EH (cell line): ENCODE results near the gene UCHL3.

ENCODE experiments used
- DNase-seq: peaks from one replicate; pipeline ENCODE4 v3.0.0-alpha.2; 2015; ENCODE audit warnings: low read depth

The UCHL3 gene

DNA sequence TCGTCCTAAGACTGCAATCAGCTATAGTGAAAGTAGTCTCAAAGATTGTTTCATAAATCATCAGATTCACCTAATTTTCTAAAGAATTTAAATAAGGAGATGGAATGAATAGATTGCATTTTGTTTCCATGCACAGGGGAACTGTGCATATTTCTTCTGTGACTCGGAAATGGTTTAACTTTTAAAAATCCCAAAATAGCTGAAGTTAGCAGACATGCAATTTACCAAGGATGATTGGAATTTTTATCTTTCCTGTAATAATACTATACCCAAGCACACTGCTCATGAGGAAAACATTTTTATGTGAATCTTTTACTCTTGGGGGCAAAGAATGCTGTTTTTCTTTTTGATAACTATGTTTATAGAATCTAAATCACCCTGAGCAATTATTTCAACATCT lies 71.6 kb downstream of the UCHL3 start:
- peak; percentile 94 for DNase-seq

- DNase-seq: no peak
Measured at GRCh38 chr13:75628801-75629200, 79.2 kb downstream of the UCHL3 start.

DNA sequence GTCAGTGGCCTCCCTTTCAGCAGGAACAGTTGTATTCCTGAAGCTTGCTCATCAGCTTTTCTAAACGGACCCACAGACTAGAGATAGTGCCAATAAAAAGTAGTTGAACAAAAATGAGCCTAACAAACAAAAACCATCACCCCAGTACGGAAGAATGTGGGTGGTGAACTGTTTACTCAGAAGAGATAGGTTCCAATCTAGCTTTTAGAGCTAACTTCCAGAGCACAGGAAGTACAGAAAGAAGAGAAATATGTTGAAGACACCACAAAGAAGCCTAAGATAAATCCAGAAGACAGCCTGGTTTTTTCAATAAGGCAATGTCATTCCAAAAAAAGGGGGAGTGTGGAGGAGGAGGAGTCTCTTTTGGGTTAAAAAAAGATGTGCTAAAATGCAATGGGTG lies 83.7 kb downstream of the UCHL3 start:
- DNase-seq: peak; percentile 99

DNA sequence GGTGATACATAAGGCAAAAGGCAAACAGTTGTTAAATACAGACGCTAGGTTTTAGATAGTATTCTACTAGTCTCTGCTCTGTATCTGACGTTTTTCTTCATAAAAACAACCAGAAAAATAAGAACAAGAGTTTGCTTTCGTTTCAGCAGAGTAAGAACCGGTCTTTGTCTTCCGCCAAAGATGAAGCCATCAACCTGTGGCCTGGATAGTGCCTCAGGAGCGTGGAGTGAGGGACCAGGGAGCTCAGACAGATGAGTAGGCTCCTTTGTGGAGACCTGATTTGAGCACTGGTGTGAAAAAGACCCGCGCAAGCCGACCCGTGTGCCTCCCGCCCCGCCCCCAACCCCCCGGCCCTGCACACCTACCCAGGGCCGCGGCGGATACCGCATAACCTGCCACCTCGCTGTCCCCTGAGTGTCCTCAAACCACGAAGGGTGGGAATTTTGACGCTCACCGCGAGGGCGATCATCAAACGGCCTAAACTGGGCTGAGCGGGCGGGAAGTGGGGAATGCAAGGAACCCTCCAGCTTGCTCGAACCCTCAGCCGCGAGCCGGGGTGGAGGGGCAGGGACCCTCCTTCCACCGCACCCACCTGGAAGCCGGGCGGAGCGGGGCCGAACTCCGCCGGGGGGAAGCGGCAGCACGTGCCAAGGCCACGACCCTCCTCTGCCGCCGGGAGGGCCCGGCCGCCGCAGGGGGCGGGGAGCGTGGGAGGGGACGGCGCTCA lies 85.7 kb downstream of the UCHL3 start:
- peak; percentile 46 for DNase-seq

- peak; percentile 84 for DNase-seq
Measured at GRCh38 chr13:75635828-75636435, 86.3 kb downstream of the UCHL3 start, which contains the start of gene LMO7. TSS of gene LMO7 (plus strand) at chr13:75636330. CDS start at chr13:75636658, 328 bp downstream.

- DNase-seq: peak; percentile 65
Measured at GRCh38 chr13:75636436-75637180, 87.0 kb downstream of the UCHL3 start.

DNA sequence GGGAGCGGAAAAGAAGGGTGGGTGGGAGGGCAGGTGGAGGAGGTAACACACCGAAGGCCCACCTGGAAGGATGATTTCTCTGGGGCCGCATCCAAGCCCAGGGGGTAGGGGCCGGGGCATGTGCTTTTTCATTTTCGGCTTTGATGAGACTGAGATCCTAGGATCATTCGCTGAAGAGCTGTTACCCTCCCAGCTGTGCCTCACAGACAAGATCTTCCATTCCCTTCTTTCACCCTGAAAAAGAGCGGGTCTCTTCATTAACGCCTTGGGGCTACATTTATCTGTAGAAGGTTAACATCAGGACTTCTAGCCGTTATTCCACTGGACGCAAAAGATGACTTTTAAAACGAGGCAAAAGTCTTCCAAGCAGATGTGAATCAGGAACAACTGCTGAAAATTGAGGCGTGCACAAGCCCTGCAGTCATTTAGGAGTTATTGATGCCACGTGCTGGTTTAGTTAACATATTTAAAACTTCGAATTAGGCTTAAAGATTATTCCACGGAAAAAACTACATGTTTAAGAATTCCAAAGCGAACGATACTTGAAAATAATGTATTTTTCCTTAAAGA lies 87.7 kb downstream of the UCHL3 start:
- peak; percentile 34 for DNase-seq

DNA sequence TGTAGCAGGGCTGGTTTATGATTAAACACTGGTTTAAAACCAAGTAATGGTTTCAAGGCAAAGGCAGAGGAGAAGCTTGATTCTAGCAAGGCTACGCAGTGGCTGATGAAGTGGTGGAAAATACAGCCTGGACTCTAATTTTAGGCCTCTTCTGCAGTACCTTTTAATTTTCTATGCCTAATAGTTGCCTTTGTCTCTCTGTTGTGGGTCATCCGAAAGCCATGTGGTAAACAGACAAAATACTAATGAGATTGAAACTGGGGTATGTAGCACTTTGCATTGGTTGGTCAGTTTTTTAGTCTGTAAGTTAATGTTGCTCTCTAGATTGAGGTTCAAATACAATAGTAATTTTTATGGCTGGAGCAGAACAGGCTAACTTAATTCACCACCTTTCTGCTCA lies 89.9 kb downstream of the UCHL3 start:
- DNase-seq: no peak

DNA sequence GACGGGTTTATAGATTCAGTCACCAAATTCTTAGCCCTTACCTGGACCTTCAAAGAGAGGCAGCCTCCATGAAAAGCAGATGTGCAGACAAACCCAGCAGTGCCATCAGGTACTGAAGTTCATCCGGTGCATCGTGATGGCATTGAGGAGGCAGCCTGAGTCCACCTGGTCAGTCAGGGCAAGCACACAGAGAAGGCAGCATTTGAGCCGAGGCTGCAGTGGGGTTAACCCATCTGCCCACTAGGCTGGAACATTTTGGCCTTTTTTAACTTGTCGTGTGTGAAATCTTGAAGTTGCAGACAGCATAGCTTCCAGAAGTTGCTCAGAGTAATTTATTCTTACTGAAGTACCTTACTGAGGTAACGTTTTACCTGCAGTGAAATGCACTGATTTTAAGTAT lies 91.4 kb downstream of the UCHL3 start:
- no peak for DNase-seq

- DNase-seq: no peak
Measured at GRCh38 chr13:75643182-75643581, 93.6 kb downstream of the UCHL3 start.

- peak; percentile 21 for DNase-seq
Measured at GRCh38 chr13:75643693-75644092, 94.1 kb downstream of the UCHL3 start.

DNA sequence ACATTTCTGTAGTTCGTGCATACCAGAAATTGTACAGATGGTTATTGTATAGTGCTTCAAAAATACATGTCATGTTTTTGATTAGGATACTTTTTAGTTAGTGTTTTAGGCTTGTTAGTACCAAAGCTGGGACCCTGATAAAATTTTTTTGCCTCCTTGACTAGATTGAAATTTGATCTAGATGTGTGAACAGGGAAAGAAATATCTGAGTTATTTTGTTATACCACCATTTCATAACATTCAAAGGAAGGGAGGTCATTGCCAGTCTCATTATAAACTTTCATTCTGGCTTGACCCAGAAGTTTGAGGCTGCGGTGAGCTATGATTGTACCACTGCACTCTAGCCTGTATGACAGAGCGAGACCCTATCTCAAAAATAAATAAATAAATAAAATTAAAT lies 95.5 kb downstream of the UCHL3 start:
- peak; percentile 52 for DNase-seq

- peak; percentile 47 for DNase-seq
Measured at GRCh38 chr13:75647126-75647784, 97.7 kb downstream of the UCHL3 start.

GRCh38 chr13:75648446-75648845 lies 98.9 kb downstream of the UCHL3 start:
- DNase-seq: no peak

DNA sequence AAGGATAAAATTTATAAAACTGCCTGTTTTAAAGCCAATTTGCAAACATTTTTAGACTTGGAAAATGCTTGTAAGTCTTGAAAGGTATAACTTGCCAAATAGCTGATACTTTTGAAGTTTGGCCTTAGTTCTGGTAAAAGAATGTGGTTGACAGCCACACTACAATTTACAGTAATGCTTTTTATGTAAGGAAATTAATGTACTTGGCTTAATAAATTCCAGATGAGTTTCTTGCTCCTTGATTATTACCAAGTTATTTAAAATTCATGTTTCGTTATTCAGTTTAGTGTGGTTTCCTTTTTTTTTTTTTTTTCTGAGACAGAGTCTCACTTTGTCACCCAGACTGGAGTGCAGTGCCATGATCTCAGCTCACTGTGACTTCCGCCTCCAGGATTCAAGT lies 101.4 kb downstream of the UCHL3 start:
- peak; percentile 53 for DNase-seq

- DNase-seq: no peak
Measured at GRCh38 chr13:75652726-75653125, 103.1 kb downstream of the UCHL3 start.
